GM13976 (cell line): ENCODE results near the gene ECE2.

ENCODE experiments used
- DNase-seq: peaks from one replicate; pipeline ENCODE4 v3.0.0; 2012; ENCODE audit warnings: low spot score
- in situ Hi-C: fragments of 300-500 bp; cut with MboI; formaldehyde crosslinking; loops from one replicate; pipeline ENCODE4 v1.12.0; 2022; ENCODE audit warnings: low sequenced_read_pairs, mixed read lengths, inconsistent platforms; ENCODE audit not compliant: unreplicated experiment
- TF ChIP-seq, protein P1 (sequence below): IDR thresholded peaks from 2 replicates; pipeline ENCODE4 v1.5.1; 2012; ENCODE audit warnings: borderline replicate concordance, mild to moderate bottlenecking; ENCODE audit not compliant: insufficient read depth; ENCODE audit errors: extremely low read depth, missing control alignments, control extremely low read depth

The ECE2 gene

DNA sequence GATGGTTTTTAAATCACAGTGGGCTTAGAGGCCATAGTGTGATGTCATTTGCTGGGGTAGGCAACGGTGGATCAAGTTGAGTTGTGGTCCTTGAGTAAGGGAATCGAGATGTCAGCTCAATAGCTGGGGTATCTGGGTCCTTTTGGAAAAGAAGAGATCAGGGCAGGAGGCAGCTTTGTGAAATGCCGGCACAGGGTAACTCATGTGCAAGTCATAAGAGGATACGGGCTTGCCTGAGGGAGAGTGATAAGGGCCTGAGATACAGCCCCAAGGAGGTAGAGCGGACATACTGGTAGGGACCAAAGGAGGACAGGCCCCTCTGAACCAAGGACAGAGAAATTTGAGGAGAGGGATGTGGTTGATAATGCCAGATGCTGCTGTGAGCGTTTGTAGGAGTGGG, 57.4 kb downstream of the ECE2 start:
- no peak for DNase-seq
- in situ Hi-C loops: no loop called here
- TF ChIP-seq, protein P1, sequence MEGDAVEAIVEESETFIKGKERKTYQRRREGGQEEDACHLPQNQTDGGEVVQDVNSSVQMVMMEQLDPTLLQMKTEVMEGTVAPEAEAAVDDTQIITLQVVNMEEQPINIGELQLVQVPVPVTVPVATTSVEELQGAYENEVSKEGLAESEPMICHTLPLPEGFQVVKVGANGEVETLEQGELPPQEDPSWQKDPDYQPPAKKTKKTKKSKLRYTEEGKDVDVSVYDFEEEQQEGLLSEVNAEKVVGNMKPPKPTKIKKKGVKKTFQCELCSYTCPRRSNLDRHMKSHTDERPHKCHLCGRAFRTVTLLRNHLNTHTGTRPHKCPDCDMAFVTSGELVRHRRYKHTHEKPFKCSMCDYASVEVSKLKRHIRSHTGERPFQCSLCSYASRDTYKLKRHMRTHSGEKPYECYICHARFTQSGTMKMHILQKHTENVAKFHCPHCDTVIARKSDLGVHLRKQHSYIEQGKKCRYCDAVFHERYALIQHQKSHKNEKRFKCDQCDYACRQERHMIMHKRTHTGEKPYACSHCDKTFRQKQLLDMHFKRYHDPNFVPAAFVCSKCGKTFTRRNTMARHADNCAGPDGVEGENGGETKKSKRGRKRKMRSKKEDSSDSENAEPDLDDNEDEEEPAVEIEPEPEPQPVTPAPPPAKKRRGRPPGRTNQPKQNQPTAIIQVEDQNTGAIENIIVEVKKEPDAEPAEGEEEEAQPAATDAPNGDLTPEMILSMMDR: no peak

DNA sequence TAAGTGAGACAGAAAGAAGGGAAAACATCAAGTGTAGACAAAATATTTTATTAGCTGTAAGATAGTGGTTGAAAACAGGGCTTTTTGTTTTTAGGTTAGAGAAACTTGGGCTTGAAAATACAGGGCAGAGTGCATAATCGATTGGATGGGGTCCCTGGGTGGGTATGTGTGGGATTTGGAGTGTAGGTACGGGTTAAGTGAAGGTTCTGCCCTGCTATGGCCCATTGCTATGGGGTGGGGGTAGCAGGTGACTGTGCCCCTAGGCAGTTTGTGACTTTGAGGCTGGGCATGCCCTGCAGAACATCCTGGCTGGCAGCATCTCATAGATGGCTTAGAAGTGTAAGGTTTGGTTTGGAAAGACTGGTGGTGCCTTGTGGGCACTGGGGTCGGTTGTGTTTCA, 57.9 kb downstream of the ECE2 start:
- no peak for DNase-seq
- TF ChIP-seq, protein P1: no peak
- in situ Hi-C loops: no loop called here

DNA sequence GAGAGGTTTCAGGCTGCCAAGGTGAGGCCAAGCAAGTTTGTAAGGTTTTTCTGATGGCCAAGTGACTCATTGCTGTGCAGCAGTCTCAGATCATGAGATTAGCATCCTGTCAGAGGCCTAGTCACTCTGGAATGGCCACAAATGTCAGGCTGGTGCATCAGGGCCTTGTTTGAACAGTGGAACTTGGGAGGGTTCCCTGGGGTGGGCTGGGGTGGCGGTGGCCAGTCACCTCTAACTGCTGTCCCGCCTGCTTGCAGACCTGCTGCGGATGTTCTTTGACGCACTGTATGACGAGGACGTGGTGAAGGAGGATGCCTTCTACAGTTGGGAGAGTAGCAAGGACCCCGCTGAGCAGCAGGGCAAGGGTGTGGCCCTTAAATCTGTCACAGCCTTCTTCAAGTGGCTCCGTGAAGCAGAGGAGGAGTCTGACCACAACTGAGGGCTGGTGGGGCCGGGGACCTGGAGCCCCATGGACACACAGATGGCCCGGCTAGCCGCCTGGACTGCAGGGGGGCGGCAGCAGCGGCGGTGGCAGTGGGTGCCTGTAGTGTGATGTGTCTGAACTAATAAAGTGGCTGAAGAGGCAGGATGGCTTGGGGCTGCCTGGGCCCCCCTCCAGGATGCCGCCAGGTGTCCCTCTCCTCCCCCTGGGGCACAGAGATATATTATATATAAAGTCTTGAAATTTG, 58.8 kb downstream of the ECE2 start:
- in situ Hi-C loops: no loop called here
- no peak for DNase-seq

DNA sequence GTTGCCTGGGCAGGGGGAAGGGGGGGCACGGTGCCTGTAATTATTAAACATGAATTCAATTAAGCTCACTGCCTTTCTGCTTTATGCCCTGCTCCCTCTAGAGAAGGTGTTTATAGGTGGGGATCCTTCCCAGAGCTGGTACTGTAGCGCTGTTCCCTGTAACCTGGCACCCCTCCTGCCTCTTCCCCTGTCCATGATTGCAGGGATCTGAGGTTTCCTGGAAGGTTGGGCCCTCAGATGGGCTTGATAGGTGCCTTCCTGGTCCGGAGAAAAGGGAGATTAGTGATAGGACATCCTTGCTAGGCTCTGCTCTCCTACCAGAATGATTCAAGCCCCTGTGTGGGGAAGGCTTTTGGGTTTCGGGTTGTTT, 59.5 kb downstream of the ECE2 start:
- DNase-seq: peak; percentile 57
- in situ Hi-C loops: no loop called here
- TF ChIP-seq, protein P1: no peak

More for the DNA sequence above, 58.8 kb downstream of the ECE2 start:
- TF ChIP-seq, protein P1: no peak

DNA sequence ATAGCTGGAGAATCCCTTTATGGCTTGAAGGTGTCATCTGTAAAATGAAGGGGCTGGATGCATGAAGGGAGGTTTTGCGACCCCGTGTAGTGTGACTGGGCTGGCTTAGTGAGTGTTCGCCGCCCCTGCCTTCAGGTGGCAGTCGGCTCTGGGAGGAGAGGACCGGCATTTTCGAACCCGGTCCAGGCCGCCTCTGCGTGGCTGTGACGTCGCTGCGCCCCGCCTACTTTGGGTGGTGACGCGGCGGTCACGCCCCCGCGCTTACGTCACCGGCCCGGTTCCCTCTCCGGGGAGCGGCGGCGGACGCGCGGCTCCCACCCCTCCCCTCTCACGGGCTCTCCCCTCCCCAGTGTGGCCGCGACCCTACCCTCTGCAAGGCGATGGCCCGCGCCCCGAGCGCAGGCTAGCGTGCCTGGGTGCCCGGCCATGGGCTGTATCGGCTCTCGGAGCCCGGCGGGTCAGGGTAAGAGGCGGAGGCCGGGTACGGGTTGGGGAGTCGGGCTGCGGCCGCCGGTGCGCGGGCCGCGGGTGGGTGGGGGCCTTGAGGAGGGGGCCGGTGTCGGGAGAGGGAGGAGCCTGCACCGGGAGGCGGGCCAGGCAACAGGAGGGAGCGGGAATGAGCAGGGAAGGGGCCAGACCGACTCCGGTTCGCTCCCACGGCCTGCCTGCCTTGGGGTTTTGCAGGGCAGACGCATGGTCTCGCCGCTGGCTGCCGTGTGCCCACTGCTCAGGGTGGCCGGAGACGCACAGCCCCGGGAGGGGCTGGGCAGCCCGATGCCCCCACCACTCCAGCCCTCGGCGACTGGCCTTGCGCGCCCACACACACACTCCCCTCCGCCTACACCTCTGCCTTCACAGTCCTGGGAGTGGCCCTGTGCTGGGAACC, 60.1 kb downstream of the ECE2 start:
- TF ChIP-seq, protein P1: no peak
- peak; percentile 92 for DNase-seq
- in situ Hi-C loops: no loop called here

DNA sequence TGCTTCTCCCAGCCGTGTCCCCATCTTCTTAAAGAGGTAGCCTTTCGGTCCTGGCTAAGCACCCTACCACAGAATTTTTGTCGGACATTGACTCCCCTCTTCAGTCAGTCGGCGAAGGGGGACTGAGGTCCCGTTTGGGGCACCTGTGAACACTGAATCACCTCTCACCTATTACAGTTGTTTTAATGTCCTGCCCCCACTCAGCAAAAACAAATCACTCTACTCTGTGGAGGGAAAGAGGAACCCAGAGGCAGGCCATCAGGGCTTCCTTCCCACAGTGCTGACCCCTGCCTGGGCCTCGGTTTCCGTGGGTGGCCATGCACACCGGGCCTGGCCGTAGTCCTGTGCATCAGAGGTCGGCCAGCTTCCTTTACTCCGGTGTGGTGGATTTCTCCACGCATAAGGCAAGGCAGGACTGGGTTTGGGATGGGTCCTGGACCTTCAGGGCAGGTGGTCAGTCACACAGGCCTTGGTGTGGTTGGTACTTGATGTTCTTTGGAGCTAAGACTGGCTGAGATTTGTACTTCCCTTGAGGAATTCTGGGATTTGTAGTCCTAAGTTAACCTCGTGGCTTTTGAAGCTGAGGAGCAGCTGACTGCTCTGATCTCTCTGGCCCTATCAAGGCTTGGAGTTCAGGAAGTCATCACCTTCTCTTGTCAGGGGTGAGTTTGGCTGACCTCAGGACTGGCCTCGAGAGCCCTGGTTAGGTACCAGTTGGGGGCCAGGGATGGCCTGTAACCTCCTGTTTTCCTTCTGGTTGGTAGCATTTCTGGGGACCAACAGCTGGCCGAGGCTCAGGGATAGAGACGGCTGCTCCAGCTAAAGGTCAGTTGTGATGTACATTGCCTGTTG, 61.0 kb downstream of the ECE2 start:
- peak; percentile 60 for DNase-seq

More for the DNA sequence above, 61.0 kb downstream of the ECE2 start:
- in situ Hi-C loops: no loop called here
- TF ChIP-seq, protein P1: no peak
